ENCODE measurements around the gene CFAP77. TPM values are rescaled to one million over a fixed set of nuclear protein-coding genes. Genes with fewer than 3 reads are reported as not detected.

CFAP77 gene
- total RNA-seq, 2 donors from 2014 or later: 3.3 to 8.6 TPM

DNA sequence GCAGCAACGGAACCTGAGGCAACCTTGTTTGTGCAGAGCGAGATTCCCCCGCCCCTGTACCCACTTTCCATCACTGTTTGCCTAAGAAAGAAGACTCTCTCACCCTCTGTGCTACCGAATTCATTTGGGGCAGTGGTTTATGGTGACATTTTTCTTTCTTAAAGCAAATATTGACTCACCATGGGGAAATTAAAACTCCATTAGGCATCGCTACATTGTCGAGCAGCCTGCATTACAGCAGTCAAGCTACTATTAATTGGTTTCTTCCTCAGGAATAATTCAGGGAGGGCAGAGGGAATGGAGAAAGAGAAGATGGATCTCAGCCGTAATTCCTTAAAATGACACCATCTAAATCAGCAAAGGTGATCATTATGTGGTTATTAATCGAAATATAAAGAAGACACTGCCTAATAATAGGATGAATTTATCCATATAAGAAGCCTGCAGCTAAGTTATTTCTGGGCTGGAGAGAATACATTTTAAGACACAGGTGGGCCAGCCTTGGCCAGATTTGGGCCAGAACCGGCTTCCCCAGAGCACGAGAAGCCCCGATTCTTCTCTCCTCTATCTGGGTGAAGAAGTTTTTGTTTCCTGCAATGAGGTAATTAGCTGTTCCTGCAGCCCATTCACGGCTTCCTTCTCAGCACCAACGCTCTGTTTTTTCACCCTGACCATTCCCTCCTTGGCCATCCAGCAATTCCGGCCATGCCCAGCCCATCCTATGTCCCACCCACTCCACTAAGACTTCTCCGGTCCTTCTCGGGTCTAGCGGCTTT lies 16.8 kb downstream of the CFAP77 start:
- H3K27me3 ChIP-seq: no peaks in the 10 kb centered on the region
- no peaks in the 10 kb centered on the region for H3K36me3 ChIP-seq
- H3K4me3 ChIP-seq: no peak overlapping the region
- no peaks in the 10 kb centered on the region for H3K9me3 ChIP-seq
- no peak for DNase-seq (ENCODE audit: low spot score)
- no peaks in the 10 kb centered on the region for H3K4me1 ChIP-seq
- H3K27ac ChIP-seq: no peak overlapping the region
- TF ChIP-seq, protein P1, sequence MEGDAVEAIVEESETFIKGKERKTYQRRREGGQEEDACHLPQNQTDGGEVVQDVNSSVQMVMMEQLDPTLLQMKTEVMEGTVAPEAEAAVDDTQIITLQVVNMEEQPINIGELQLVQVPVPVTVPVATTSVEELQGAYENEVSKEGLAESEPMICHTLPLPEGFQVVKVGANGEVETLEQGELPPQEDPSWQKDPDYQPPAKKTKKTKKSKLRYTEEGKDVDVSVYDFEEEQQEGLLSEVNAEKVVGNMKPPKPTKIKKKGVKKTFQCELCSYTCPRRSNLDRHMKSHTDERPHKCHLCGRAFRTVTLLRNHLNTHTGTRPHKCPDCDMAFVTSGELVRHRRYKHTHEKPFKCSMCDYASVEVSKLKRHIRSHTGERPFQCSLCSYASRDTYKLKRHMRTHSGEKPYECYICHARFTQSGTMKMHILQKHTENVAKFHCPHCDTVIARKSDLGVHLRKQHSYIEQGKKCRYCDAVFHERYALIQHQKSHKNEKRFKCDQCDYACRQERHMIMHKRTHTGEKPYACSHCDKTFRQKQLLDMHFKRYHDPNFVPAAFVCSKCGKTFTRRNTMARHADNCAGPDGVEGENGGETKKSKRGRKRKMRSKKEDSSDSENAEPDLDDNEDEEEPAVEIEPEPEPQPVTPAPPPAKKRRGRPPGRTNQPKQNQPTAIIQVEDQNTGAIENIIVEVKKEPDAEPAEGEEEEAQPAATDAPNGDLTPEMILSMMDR (IDR thresholded peaks at IDR 0.05): no peak

DNA sequence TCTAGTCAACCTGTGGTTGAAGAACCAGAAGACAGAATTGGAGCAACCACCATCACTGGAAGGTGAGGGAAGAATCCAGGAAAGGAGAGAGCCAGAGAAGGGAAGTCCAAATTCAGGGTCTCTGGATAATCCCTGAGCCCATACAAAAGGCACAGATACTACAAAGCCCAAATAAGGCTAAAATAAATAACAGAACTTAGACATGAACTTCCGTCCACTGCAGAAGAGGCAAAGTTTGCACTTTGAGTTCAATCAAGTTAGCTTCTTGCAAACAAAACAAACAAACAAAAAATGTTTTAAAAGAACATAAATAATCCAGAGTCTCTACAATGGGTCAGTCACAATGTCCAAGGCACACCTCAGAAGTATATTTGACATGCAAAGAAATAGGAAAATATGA lies 21.0 kb downstream of the CFAP77 start:
- Histone ChIP-seq H3K27ac (no peak overlapping the region), H3K27me3 (no peaks in the 10 kb centered on the region), H3K4me3 (no peak overlapping the region), H3K4me1 (no peaks in the 10 kb centered on the region), H3K36me3 (no peaks in the 10 kb centered on the region), H3K9me3 (no peaks in the 10 kb centered on the region)
- no peak for DNase-seq (ENCODE audit: low spot score)
- TF ChIP-seq, protein P1 (IDR thresholded peaks at IDR 0.05): no peak

- Histone ChIP-seq H3K4me1 (no peaks in the 10 kb centered on the region), H3K27ac (no peak overlapping the region), H3K36me3 (no peaks in the 10 kb centered on the region), H3K27me3 (no peaks in the 10 kb centered on the region), H3K4me3 (no peak overlapping the region), H3K9me3 (no peaks in the 10 kb centered on the region)
- DNase-seq (ENCODE audit: low spot score): no peak
- TF ChIP-seq, protein P1 (IDR thresholded peaks at IDR 0.05): no peak
Observed at GRCh38 chr9:132434881-132435280, 24.9 kb downstream of the CFAP77 start.

DNA sequence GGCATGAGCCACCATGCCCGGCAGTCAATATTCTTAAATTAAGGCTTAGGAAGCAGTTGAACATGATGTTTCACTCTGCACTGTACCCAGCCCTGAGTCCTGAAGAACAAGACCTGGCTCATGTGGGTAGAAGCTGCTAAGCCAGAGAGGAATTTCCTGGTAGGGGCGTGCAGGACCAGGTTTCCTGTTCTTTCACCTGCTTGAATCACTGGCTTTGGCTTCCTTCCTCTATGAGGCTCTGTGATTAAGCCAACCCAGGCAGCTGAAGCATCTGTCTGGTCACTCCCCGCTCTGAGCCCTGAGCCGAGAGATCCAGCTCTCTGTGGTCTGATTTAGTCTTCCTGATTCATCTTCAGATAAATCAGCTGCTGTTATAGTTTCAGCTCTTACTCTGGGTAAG lies 29.1 kb downstream of the CFAP77 start:
- no peak for DNase-seq (ENCODE audit: low spot score)
- H3K27ac ChIP-seq: no peak overlapping the region
- no peaks in the 10 kb centered on the region for H3K27me3 ChIP-seq
- no peaks in the 10 kb centered on the region for H3K9me3 ChIP-seq
- no peaks in the 10 kb centered on the region for H3K36me3 ChIP-seq
- H3K4me3 ChIP-seq: no peak overlapping the region
- no peaks in the 10 kb centered on the region for H3K4me1 ChIP-seq
- TF ChIP-seq, protein P1 (IDR thresholded peaks at IDR 0.05): no peak

DNA sequence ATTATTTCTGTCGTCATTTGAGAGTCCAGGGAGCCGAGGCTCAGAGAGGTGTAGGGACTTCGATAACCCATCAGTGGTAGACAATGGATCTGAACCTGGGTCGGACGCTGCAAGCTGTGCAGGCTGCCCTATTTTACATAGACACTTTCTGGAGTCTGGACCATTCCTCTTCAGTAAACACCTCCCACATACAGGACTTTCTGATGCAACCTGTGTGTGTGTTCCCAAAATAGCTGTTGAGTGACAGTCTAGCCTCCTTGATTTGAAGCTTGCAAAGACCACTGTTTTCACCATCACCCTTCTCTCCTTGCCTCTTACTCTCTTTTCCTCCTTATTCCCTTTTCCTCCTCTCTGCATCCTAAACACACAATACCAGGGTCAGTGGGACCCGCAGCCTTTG lies 30.7 kb downstream of the CFAP77 start:
- DNase-seq (ENCODE audit: low spot score): no peak
- Histone ChIP-seq H3K4me1 (no peaks in the 10 kb centered on the region), H3K4me3 (no peak overlapping the region), H3K9me3 (no peaks in the 10 kb centered on the region), H3K27me3 (no peaks in the 10 kb centered on the region), H3K36me3 (no peaks in the 10 kb centered on the region), H3K27ac (no peak overlapping the region)
- TF ChIP-seq, protein P1 (IDR thresholded peaks at IDR 0.05): no peak

DNA sequence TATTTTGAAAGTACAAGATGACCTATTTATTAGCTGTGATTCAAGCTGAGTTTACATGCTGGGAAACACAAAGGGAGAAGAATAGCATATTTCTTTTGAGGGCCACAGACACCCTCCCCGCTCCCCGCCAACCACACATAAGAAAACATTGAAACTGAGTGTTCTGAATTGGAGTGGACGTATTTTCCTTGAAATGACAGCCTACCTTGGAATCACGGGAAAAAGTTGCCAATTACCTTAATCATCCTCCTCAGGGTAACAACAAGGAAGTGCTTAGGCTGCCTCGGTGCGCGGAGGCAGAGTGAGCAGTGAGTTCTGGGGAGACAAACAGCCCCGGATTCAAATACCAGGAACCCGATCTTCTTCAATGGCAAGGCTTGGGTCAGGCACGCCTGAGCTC lies 31.4 kb downstream of the CFAP77 start:
- DNase-seq (ENCODE audit: low spot score): no peak
- Histone ChIP-seq H3K4me3 (no peak overlapping the region), H3K9me3 (no peaks in the 10 kb centered on the region), H3K36me3 (no peaks in the 10 kb centered on the region), H3K4me1 (no peaks in the 10 kb centered on the region), H3K27ac (no peak overlapping the region), H3K27me3 (no peaks in the 10 kb centered on the region)
- TF ChIP-seq, protein P1 (IDR thresholded peaks at IDR 0.05): no peak
